HG03354 (cell line): ENCODE results near the gene USP34.
A peak's percentile ranks its signal among the peaks of the same experiment; 100 is the strongest.
"Not testable (repeated sequence)": the region's sequence is repeated elsewhere in the genome, so short reads cannot be mapped to it uniquely, and the experiment has no call there.

Experiments
- ATAC-seq: cut with Tn5 transposase; IDR thresholded peaks from one replicate; pipeline ENCODE4 v1.9.1; 2021; ENCODE audit warnings: mild to moderate bottlenecking; ENCODE audit not compliant: unreplicated experiment, poor library complexity, severe bottlenecking

Gene USP34

GRCh38 chr2:61218817-61219170 lies 252.1 kb downstream of the USP34 start:
- no peak for ATAC-seq

- ATAC-seq = no peak
Measured at GRCh38 chr2:61218076-61218816, 252.6 kb downstream of the USP34 start.

GRCh38 chr2:61214171-61214570 lies 256.7 kb downstream of the USP34 start:
- no peak for ATAC-seq

GRCh38 chr2:61210332-61210981 lies 260.4 kb downstream of the USP34 start:
- ATAC-seq = no peak

- no peak for ATAC-seq
Measured at GRCh38 chr2:61205132-61205531, 265.8 kb downstream of the USP34 start.

GRCh38 chr2:61196671-61197070 lies 274.2 kb downstream of the USP34 start:
- no peak for ATAC-seq

GRCh38 chr2:61194646-61195045 lies 276.2 kb downstream of the USP34 start:
- ATAC-seq = not testable (repeated sequence)

GRCh38 chr2:61193670-61194561 lies 277.0 kb downstream of the USP34 start:
- ATAC-seq = no peak

- no peak for ATAC-seq
Measured at GRCh38 chr2:61187085-61187484, 283.8 kb downstream of the USP34 start.

- ATAC-seq = no peak
Measured at GRCh38 chr2:61185231-61185728, 285.6 kb downstream of the USP34 start.

- no peak for ATAC-seq
Measured at GRCh38 chr2:61184263-61184662, 286.6 kb downstream of the USP34 start.

GRCh38 chr2:61183795-61184194 lies 287.1 kb downstream of the USP34 start:
- ATAC-seq = no peak

GRCh38 chr2:61182059-61182383 lies 288.9 kb downstream of the USP34 start:
- ATAC-seq = no peak

GRCh38 chr2:61181382-61182058 lies 289.4 kb downstream of the USP34 start:
- ATAC-seq = no peak

GRCh38 chr2:61180686-61181085 lies 290.2 kb downstream of the USP34 start:
- ATAC-seq = no peak

GRCh38 chr2:61179701-61180639 lies 290.9 kb downstream of the USP34 start:
- no peak for ATAC-seq

- ATAC-seq = peak; percentile 31
Measured at GRCh38 chr2:61178603-61179545, 292.0 kb downstream of the USP34 start.
